GM18867 (cell line): ENCODE measurements around the gene APBA2.

Experiments used
- ATAC-seq: cut with Tn5 transposase; IDR thresholded peaks from one replicate; pipeline ENCODE4 v1.9.1; 2021; ENCODE audit warnings: mild to moderate bottlenecking, moderate library complexity; ENCODE audit not compliant: unreplicated experiment

APBA2 gene

GRCh38 chr15:29097971-29098370, 212.2 kb downstream of the APBA2 start:
- no peak for ATAC-seq

- ATAC-seq = no peak
Measured at GRCh38 chr15:29098652-29099051, 212.9 kb downstream of the APBA2 start.

DNA sequence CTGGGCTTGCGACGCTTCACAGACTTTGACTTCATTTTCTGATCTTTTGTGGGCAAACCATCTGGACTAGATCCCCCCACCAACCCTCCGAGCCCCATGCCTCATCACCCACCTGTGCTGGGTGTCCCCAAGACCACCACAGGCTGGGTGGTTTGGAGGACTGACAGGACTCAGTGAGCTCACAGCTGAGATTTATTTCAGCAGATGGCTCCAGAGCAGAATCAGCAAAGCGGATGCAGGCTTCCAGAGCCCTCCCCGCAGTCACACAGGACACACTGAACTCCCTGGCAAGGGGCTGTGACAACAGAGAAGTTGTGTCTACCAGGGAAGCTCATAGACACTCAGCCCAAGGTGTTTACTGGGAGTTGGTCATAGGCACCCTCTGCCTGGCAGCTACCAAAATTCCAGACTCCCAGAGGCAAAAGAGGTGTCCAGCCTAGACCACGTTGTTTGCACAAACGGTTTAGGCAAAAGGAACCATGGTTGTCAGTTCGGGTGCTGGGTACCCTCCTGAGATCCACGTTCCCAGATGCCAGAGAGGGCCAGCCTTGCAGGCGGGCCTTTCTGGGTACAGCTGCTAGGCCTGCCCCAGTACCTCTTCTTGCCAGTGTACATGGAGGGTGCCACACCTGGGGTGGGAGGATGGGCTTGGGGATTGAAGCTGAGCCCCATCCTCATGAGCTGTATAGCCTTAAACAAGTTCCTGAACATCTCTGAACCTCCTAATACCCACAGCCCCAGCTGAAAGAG, 213.5 kb downstream of the APBA2 start:
- ATAC-seq = no peak

DNA sequence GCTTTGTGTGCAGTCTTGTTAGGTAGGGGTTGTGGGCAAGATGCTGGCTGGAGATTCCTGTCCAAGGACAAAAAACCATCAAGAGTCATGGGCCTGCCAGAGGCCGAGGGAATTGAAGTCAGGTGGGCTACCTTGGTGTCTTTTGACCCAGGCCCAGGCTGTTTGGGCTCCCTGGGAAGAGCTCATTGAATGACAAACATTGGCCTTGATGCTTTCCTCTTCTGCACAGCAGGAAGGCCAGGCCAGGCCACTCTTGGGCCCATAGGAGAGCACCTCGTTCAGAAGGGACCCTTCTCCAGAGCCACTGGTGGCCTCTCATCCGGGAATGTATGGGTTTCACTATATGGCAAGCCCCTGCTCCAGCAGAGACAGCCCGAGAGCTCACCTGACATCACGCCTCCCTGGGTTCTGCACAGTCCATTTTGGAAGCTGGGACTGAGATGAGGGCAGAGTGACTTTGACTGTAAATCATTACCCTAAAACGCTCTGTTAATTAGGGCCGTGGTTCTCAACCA, 214.8 kb downstream of the APBA2 start:
- ATAC-seq = no peak

DNA sequence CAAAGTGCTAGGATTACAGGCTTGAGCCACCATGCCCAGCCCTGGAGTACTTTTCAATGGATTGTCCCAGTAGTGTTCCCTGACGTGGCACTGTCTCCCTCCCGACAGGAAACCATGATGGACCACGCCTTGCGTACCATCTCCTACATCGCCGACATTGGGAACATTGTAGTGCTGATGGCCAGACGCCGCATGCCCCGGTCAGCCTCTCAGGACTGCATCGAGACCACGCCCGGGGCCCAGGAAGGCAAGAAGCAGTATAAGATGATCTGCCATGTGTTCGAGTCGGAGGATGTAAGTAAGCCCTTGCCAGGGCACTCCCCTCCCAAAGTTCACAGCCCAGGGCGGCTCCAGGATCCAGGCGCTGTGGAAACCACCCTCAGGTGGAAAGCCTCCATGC, 215.7 kb downstream of the APBA2 start:
- ATAC-seq = no peak

- peak; percentile 49 for ATAC-seq
Measured at GRCh38 chr15:29102173-29102794, 216.5 kb downstream of the APBA2 start.

DNA sequence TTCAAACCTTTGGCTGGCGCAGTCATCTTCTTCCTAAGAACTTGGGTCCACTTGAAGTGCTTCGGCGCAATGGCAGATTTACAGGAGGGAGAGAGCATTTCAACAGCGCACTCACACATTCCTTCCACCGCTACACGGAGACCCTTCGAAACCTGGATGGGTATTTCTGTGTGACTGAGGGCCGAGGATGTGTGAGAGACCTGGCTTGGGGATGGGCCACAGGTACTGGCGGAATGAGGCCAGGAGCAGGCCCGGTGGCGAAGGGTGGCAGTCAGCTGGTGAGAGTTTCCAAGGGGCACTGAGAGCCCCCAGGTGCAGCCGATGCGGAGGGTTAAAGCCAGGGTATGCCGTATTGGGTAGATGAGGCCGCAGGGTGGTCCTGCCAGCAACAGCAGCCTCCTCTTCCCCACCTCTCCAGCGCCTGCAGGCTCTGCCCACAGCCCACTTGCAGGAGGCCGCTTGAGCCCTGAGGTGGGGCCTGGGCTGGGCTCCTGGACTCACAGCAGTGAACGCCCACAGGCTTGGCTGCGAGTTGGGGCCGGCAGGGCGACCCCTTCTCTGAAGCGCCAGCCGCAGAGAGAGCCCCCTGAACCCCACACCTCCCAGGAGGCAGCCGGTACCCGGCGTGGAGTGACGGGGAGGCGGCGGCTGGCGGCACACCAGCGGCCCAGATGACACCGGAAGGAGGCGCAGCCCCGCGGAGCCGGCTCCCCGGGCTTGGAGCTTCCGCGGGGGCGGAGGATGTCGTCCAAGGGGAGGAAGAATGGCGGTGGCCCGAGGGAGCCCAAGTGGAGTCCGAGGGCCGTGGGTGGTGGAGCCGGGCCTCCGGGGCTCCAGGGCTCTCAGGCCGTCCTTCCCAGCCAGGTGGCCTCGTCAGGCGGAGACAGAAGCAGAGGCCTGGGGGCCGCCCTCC, 217.4 kb downstream of the APBA2 start:
- no peak for ATAC-seq

GRCh38 chr15:29103824-29104565, 218.2 kb downstream of the APBA2 start:
- peak; percentile 69 for ATAC-seq

DNA sequence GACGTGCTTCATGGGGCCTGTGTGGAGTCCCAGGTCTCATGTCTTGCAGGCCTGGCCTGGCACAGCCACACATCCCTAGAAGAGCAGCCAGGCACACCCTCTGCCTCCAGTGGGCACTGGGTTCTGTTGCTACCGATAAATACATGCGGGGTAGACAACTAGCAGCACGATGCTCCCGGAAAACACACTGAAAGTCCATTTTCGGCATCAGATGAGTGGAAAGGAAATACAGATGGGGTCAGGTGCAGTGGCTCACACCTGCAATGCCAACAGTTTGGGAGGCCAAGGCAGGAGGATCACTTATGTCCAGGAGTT, 218.7 kb downstream of the APBA2 start:
- ATAC-seq = no peak

DNA sequence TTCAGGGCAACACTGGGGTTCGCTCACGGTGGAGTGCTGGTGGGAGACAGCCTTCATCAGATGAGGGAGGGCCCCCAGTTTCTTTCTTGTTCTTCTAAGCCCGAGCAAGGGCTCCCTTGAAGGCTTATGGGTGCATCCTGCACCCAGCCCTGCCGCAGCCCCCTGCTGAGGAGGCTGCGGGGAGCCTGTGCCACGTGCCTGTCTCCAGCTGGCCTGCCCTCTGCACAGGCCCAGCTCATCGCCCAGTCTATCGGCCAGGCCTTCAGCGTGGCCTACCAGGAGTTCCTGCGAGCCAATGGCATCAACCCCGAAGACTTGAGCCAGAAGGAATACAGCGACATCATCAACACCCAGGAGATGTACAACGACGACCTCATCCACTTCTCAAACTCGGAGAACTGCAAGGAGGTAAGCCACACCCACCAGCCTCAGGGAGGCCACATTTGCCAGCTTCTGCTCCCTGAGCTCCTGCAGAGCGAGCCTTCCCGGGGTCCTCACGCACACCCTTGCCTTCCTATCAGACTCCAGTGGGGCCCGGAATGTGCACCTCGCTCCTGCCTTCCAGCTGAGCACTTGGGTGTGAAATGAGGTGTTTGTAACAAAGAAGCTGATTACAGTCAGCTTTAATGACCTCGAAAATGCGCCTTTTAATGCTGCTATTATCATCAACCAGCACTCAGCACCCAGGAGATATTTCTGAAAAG, 219.5 kb downstream of the APBA2 start:
- ATAC-seq = no peak

- ATAC-seq = no peak
Measured at GRCh38 chr15:29106116-29106515, 220.3 kb downstream of the APBA2 start.

- no peak for ATAC-seq
Measured at GRCh38 chr15:29106551-29107290, 220.9 kb downstream of the APBA2 start.

GRCh38 chr15:29107291-29107890, 221.6 kb downstream of the APBA2 start:
- ATAC-seq = no peak

- ATAC-seq = no peak
Measured at GRCh38 chr15:29107971-29108645, 222.3 kb downstream of the APBA2 start.

DNA sequence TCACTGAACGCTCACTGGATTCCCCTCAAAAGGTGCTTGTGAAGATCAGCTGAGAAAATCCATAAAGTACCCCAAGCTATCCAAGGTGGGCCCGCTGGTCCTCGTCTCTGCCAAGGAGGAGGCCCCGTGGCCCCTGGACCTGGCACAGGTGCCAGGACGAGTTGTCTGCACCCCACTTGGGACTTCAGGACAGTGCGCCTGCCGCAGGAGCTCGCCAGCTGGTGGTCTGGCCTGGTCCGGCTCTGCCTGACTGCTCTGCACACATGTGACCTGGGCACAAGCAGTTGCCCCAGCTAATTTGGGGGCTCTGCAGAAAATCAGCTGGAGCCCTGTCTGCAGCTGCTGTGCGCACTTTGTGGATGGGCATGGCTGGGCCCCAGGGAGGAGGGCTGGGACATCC, 224.0 kb downstream of the APBA2 start:
- no peak for ATAC-seq

- ATAC-seq = no peak
Measured at GRCh38 chr15:29110176-29110575, 224.4 kb downstream of the APBA2 start.

GRCh38 chr15:29110733-29111132, 225.0 kb downstream of the APBA2 start:
- no peak for ATAC-seq

GRCh38 chr15:29111705-29112281, 226.0 kb downstream of the APBA2 start:
- no peak for ATAC-seq
